ENCODE data around the gene PNPLA2.

PNPLA2 gene

GRCh38 chr11:839280-839623 is 20.5 kb downstream of the PNPLA2 start:
- H3K4me2 ChIP-seq (ENCODE audit: low read length), result no peak overlapping the region
- H4K20me1 ChIP-seq (ENCODE audit: insufficient read depth, low read length), result no peaks in the 10 kb centered on the region
- no peaks in the 10 kb centered on the region for H3F3A ChIP-seq (ENCODE audit: insufficient read depth, low read length)
- no peak overlapping the region for H2AFZ ChIP-seq (ENCODE audit: low read length)
- H3K27ac ChIP-seq (ENCODE audit: low read depth, low read length, poor library complexity, severe bottlenecking), result no peak overlapping the region
- H3K4me1 ChIP-seq (ENCODE audit: insufficient read depth, low read length, severe bottlenecking), result peaks cover 27% of the 10 kb centered on the region
- H3K9me2 ChIP-seq (ENCODE audit: low read depth, low read length), result no peaks in the 10 kb centered on the region
- no peaks in the 10 kb centered on the region for H3K9me3 ChIP-seq (ENCODE audit: low read length)
- H3K9ac ChIP-seq (ENCODE audit: low read length), result no peak overlapping the region
- peaks cover 38% of the 10 kb centered on the region for H3K36me3 ChIP-seq (ENCODE audit: insufficient read depth, low read length)
- H3K27me3 ChIP-seq (ENCODE audit: insufficient read depth, low read length), result no peaks in the 10 kb centered on the region
- H3K4me3 ChIP-seq (ENCODE audit: low read depth, low read length, poor library complexity, severe bottlenecking), result no peak overlapping the region
- H3K79me2 ChIP-seq (ENCODE audit: insufficient read depth, low read length), result peaks cover 8% of the 10 kb centered on the region; the same call in 1 of the 2 replicates
- TF ChIP-seq CTCF (IDR thresholded peaks at IDR 0.05; ENCODE audit: low read length) (no peak), EZH2 (IDR thresholded peaks at IDR 0.05; ENCODE audit: borderline replicate concordance, low read length) (no peak)

GRCh38 chr11:839875-840617 is 21.3 kb downstream of the PNPLA2 start:
- H3K36me3 ChIP-seq (ENCODE audit: insufficient read depth, low read length), result peaks cover 38% of the 10 kb centered on the region
- TF ChIP-seq CTCF (IDR thresholded peaks at IDR 0.05; ENCODE audit: low read length), result peak; percentile 36; the same call in 1 of the 2 replicates
- TF ChIP-seq EZH2 (IDR thresholded peaks at IDR 0.05; ENCODE audit: borderline replicate concordance, low read length), result no peak
- no peaks in the 10 kb centered on the region for H4K20me1 ChIP-seq (ENCODE audit: insufficient read depth, low read length)
- no peak overlapping the region for H2AFZ ChIP-seq (ENCODE audit: low read length)
- no peak overlapping the region; the same call in 1 of the 2 replicates for H3K9ac ChIP-seq (ENCODE audit: low read length)
- H3K4me3 ChIP-seq (ENCODE audit: low read depth, low read length, poor library complexity, severe bottlenecking), result no peak overlapping the region
- peaks cover 8% of the 10 kb centered on the region; the same call in 1 of the 2 replicates for H3K79me2 ChIP-seq (ENCODE audit: insufficient read depth, low read length)
- no peaks in the 10 kb centered on the region for H3K27me3 ChIP-seq (ENCODE audit: insufficient read depth, low read length)
- no peak overlapping the region for H3K27ac ChIP-seq (ENCODE audit: low read depth, low read length, poor library complexity, severe bottlenecking)
- H3K4me2 ChIP-seq (ENCODE audit: low read length), result peak overlapping the region; percentile 70; the same call in 1 of the 2 replicates
- peaks cover 28% of the 10 kb centered on the region for H3K4me1 ChIP-seq (ENCODE audit: insufficient read depth, low read length, severe bottlenecking)
- H3K9me2 ChIP-seq (ENCODE audit: low read depth, low read length), result no peaks in the 10 kb centered on the region
- H3K9me3 ChIP-seq (ENCODE audit: low read length), result no peaks in the 10 kb centered on the region
- no peaks in the 10 kb centered on the region for H3F3A ChIP-seq (ENCODE audit: insufficient read depth, low read length)

- Histone ChIP-seq H3K27ac (ENCODE audit: low read depth, low read length, poor library complexity, severe bottlenecking) (no peak overlapping the region), H3K36me3 (ENCODE audit: insufficient read depth, low read length) (peaks cover 38% of the 10 kb centered on the region), H3K4me1 (ENCODE audit: insufficient read depth, low read length, severe bottlenecking) (peaks cover 28% of the 10 kb centered on the region), H3K4me3 (ENCODE audit: low read depth, low read length, poor library complexity, severe bottlenecking) (peak overlapping the region; percentile 99), H3K27me3 (ENCODE audit: insufficient read depth, low read length) (0 out of 2 replicates have a peak, but pooled peaks cover 4% of the 10 kb centered on the region), H3K9me2 (ENCODE audit: low read depth, low read length) (no peaks in the 10 kb centered on the region), H2AFZ (ENCODE audit: low read length) (no peak overlapping the region), H3K9me3 (ENCODE audit: low read length) (no peaks in the 10 kb centered on the region), H3K4me2 (ENCODE audit: low read length) (peak overlapping the region; percentile 70), H3K79me2 (ENCODE audit: insufficient read depth, low read length) (peaks cover 8% of the 10 kb centered on the region; the same call in 1 of the 2 replicates), H3F3A (ENCODE audit: insufficient read depth, low read length) (no peaks in the 10 kb centered on the region), H4K20me1 (ENCODE audit: insufficient read depth, low read length) (no peaks in the 10 kb centered on the region), H3K9ac (ENCODE audit: low read length) (peak overlapping the region; percentile 98)
- no peak for TF ChIP-seq CTCF (IDR thresholded peaks at IDR 0.05; ENCODE audit: low read length)
- TF ChIP-seq EZH2 (IDR thresholded peaks at IDR 0.05; ENCODE audit: borderline replicate concordance, low read length), result no peak
Measured at GRCh38 chr11:841981-842369, 23.3 kb downstream of the PNPLA2 start.
